ENCODE measurements around the gene CST9. TPM values are rescaled to one million over a fixed set of nuclear protein-coding genes. Genes with fewer than 3 reads are reported as not detected.

CST9 gene
- total RNA-seq, 1 experiment from 2014 or later = not detected

DNA sequence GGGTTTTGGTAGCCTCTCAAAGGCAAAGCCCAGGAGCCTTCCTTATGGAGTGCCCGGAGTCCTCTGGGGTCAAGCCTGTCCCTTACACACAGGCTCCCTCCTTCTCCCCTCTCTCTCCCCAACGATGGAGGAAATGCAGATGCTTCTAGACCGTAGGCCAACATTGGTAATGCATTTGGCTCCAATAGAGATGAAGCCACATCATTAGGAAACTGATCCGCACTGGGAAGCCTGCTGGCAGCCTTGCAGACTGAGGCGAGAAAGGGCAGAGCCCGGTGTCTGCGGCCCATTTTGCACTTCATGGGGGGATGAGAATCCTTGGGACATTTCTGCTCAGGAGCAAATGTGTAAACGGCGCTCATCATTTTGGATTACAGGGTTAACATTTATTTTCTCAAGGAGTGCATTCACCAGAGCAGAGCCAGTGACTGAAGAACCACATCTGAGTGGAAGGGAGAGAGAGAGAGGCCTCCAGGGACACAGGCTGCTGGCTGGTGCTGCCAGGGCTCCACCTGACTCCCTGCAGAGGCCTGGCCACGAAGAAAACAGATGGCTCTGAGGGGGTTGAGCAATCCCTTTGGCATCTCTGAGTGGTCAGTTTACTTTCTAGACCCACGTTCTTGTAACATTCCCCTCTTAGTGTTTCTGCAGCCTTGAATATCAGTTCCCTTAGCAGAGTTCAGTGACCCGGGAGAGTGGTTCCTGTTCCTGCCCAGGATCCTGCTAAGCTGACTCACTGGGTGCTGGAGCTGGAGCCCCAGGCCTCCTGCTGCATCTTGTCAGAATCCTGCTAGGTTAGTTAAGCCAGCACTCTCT lies 36.4 kb upstream of the CST9 start:
- Mint-ChIP-seq H3K9me3 (no peaks in the 10 kb centered on the region; a peak in 2 of 5 replicates), H3K27ac (no peak overlapping the region; a peak in 1 of 7 replicates), H3K36me3 (ENCODE audit: insufficient read depth in 1 of 3, low read depth in 3 of 3) (peaks cover 0 to 2% (median 0%) of the 10 kb centered on the region in 3 experiments; a peak in 2 of 7 replicates), H3K4me3 (no peak overlapping the region; a peak in 1 of 5 replicates), H3K4me1 (peaks cover 20 to 23% of the 10 kb centered on the region in 2 experiments), H3K27me3 (ENCODE audit: low read depth) (peaks cover 3% of the 10 kb centered on the region)
- H3K27ac ChIP-seq (ENCODE audit: insufficient read length, low read depth, low read length) = no peak overlapping the region
- no peak overlapping the region for H3T11ph ChIP-seq (ENCODE audit: low read length)
- no peak overlapping the region for H2BK120ac ChIP-seq (ENCODE audit: low read depth, low read length, poor library complexity, severe bottlenecking)
- no peaks in the 10 kb centered on the region for H3K79me1 ChIP-seq (ENCODE audit: insufficient read depth, low read depth, low read length, poor library complexity, severe bottlenecking)
- H3K23me2 ChIP-seq (ENCODE audit: insufficient read length, low read depth, low read length, poor library complexity, severe bottlenecking) = peaks cover 3% of the 10 kb centered on the region
- no peak overlapping the region for H2BK15ac ChIP-seq (ENCODE audit: low read depth, low read length)
- H2BK5ac ChIP-seq (ENCODE audit: insufficient read length, low read length) = no peak overlapping the region
- H4K5ac ChIP-seq (ENCODE audit: insufficient read length, low read depth, low read length) = no peak overlapping the region
- H4K91ac ChIP-seq (ENCODE audit: insufficient read length, low read depth, low read length) = no peak overlapping the region
- H3K4me1 ChIP-seq (ENCODE audit: insufficient read depth, low read length) = peaks cover 4% of the 10 kb centered on the region; the same call in 1 of the 2 replicates
- no peak overlapping the region for H2BK20ac ChIP-seq (ENCODE audit: low read depth, low read length, poor library complexity, severe bottlenecking)
- no peak overlapping the region for H3K23ac ChIP-seq (ENCODE audit: insufficient read length, low read depth, low read length)
- H3K56ac ChIP-seq (ENCODE audit: insufficient read length, low read depth, low read length) = no peak overlapping the region
- no peak for DNase-seq
- no peak overlapping the region for H3K4ac ChIP-seq (ENCODE audit: low read depth, low read length)
- H3K18ac ChIP-seq (ENCODE audit: insufficient read length, low read depth, low read length) = no peak overlapping the region
- no peaks in the 10 kb centered on the region for H3K79me2 ChIP-seq (ENCODE audit: insufficient read depth, low read length)
- WGBS (ENCODE audit: extremely low coverage, insufficient read length, low lambda C conversion rate) = no CpG with 5 or more reads among the region's 12 CpGs
- no peak overlapping the region for H3K9ac ChIP-seq (ENCODE audit: extremely low read depth, insufficient read length, low read length)
- H4K8ac ChIP-seq (replicated peaks; ENCODE audit: insufficient read length, low read depth, low read length) = no peak overlapping the region
- H2AFZ ChIP-seq (ENCODE audit: low read length) = no peak overlapping the region
- no peak overlapping the region for H2BK12ac ChIP-seq (ENCODE audit: insufficient read length, low read depth, low read length)
- no peak overlapping the region for H3K4me2 ChIP-seq (ENCODE audit: insufficient read depth, insufficient read length, low read length)
- no peaks in the 10 kb centered on the region for H3K27me3 ChIP-seq (ENCODE audit: insufficient read depth, low read length)
- TF ChIP-seq, protein P1, sequence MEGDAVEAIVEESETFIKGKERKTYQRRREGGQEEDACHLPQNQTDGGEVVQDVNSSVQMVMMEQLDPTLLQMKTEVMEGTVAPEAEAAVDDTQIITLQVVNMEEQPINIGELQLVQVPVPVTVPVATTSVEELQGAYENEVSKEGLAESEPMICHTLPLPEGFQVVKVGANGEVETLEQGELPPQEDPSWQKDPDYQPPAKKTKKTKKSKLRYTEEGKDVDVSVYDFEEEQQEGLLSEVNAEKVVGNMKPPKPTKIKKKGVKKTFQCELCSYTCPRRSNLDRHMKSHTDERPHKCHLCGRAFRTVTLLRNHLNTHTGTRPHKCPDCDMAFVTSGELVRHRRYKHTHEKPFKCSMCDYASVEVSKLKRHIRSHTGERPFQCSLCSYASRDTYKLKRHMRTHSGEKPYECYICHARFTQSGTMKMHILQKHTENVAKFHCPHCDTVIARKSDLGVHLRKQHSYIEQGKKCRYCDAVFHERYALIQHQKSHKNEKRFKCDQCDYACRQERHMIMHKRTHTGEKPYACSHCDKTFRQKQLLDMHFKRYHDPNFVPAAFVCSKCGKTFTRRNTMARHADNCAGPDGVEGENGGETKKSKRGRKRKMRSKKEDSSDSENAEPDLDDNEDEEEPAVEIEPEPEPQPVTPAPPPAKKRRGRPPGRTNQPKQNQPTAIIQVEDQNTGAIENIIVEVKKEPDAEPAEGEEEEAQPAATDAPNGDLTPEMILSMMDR (conservative IDR thresholded peaks at IDR 0.05) = no peak
- no peak overlapping the region for H2AK5ac ChIP-seq (ENCODE audit: insufficient read length, low read length)
- H3K9me3 ChIP-seq (ENCODE audit: control insufficient read depth, low read depth, low read length) = no peaks in the 10 kb centered on the region
- H3K14ac ChIP-seq (ENCODE audit: insufficient read depth, low read length) = no peak overlapping the region
- no peaks in the 10 kb centered on the region for H4K20me1 ChIP-seq (ENCODE audit: control insufficient read depth, insufficient read depth, insufficient read length)
